HEK293T (cell line): ENCODE measurements around the gene WDR44.

ENCODE experiments used
- ARNT ChIP-seq: fragments of 450-650 bp; IDR thresholded peaks from 2 replicates; pipeline ENCODE4 v1.6.1; 2017; ENCODE audit warnings: mild to moderate bottlenecking
- BHLHE40 ChIP-seq: fragments of 450-650 bp; IDR thresholded peaks from 2 replicates; pipeline ENCODE4 v1.6.1; 2016; ENCODE audit warnings: mild to moderate bottlenecking, moderate library complexity, borderline replicate concordance
- CTBP1 ChIP-seq: fragments of 450-650 bp; IDR thresholded peaks from 2 replicates; pipeline ENCODE4 v1.6.1; 2016; ENCODE audit warnings: borderline replicate concordance
- ELF4 ChIP-seq: fragments of 450-650 bp; IDR thresholded peaks from 2 replicates; pipeline ENCODE4 v1.6.1; 2017; ENCODE audit warnings: antibody characterized with exemption
- FOXA1 ChIP-seq: fragments of 450-650 bp; IDR thresholded peaks from 2 replicates; pipeline ENCODE4 v1.6.1; 2016; ENCODE audit warnings: mild to moderate bottlenecking
- FOXK2 ChIP-seq: fragments of 450-650 bp; IDR thresholded peaks from 2 replicates; pipeline ENCODE4 v1.6.1; 2016; ENCODE audit warnings: mild to moderate bottlenecking
- FOXM1 ChIP-seq: fragments of 450-650 bp; IDR thresholded peaks from 2 replicates; pipeline ENCODE4 v1.6.1; 2017; ENCODE audit warnings: mild to moderate bottlenecking, borderline replicate concordance
- LEF1 ChIP-seq: fragments of 450-650 bp; IDR thresholded peaks from 2 replicates; pipeline ENCODE4 v1.6.1; 2017; ENCODE audit warnings: mild to moderate bottlenecking, borderline replicate concordance
- NFRKB ChIP-seq: fragments of 450-650 bp; IDR thresholded peaks from 2 replicates; pipeline ENCODE4 v1.6.1; 2016; ENCODE audit warnings: mild to moderate bottlenecking, moderate library complexity
- SP1 ChIP-seq: fragments of 450-650 bp; IDR thresholded peaks from 2 replicates; pipeline ENCODE4 v1.6.1; 2017
- SUZ12 ChIP-seq: fragments of 450-650 bp; IDR thresholded peaks from 2 replicates; pipeline ENCODE4 v1.6.1; 2016; ENCODE audit warnings: mild to moderate bottlenecking
- TARDBP ChIP-seq: fragments of 450-650 bp; IDR thresholded peaks from 2 replicates; pipeline ENCODE4 v1.6.1; 2016
- ZNF384 ChIP-seq: fragments of 450-650 bp; IDR thresholded peaks from 2 replicates; pipeline ENCODE4 v1.6.1; 2016

- TF ChIP-seq BHLHE40 (no peak), FOXK2 (no peak), ZNF384 (no peak), CTBP1 (no peak), FOXA1 (no peak), SP1 (no peak), ARNT (no peak), SUZ12 (no peak), LEF1 (no peak), FOXM1 (no peak), NFRKB (no peak), ELF4 (no peak), TARDBP (no peak)
Observed at GRCh38 chrX:118360429-118361125, 14.7 kb downstream of the WDR44 start.
